ENCODE measurements around the gene SH3BP4. TPM values are rescaled to one million over a fixed set of nuclear protein-coding genes. Genes with fewer than 3 reads are reported as not detected.
A peak's percentile ranks its signal among the peaks of the same experiment; 100 is the strongest.

Gene SH3BP4
- total and polyA plus RNA-seq, 2 of the 13 experiments (the other 11 are each of a cell fraction or from before 2014, with no cell fraction given) = 34.6 to 99.1 TPM

DNA sequence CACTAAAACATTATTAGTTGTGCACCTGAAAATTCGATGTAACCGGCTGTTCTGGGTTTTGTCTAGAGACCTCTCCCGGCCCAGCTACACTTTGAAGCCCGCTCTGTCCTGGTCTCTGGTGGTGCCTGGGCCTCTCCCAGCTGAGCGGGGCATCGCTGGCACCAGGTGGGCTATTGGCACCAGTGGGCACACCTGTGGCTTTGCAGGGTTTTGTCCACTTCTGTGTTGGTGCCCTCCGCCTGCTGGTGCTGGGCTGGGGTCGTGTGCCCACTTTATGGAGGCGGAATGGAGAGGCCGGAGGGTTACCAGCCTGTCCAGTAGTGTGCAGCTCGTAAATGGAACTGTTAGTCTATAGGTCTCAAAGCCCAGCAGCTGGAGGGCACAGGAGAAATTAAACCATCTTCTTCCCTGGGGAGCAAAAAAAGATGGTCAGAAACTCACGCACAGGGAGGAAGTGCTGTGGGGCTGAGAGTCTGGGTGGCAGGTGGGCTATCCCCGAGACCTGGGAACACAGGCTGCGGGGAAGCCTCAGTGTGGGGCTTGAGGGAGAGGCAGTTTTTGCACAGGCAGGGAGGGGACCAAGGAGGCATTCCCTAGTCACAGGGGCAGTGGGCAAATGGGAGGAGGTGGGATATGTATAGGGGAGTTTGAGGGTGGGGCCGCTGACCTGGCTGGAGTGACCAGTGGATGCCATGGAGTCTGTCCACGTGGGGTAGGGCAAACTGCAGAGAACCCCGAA is 30.4 kb downstream of the SH3BP4 start (continued):
- TF ChIP-seq, protein P1, sequence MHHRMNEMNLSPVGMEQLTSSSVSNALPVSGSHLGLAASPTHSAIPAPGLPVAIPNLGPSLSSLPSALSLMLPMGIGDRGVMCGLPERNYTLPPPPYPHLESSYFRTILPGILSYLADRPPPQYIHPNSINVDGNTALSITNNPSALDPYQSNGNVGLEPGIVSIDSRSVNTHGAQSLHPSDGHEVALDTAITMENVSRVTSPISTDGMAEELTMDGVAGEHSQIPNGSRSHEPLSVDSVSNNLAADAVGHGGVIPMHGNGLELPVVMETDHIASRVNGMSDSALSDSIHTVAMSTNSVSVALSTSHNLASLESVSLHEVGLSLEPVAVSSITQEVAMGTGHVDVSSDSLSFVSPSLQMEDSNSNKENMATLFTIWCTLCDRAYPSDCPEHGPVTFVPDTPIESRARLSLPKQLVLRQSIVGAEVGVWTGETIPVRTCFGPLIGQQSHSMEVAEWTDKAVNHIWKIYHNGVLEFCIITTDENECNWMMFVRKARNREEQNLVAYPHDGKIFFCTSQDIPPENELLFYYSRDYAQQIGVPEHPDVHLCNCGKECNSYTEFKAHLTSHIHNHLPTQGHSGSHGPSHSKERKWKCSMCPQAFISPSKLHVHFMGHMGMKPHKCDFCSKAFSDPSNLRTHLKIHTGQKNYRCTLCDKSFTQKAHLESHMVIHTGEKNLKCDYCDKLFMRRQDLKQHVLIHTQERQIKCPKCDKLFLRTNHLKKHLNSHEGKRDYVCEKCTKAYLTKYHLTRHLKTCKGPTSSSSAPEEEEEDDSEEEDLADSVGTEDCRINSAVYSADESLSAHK (CRISPR knock-in tag; IDR thresholded peaks at IDR 0.05; ENCODE audit: borderline replicate concordance) = no peak
- TF ChIP-seq ZNF143 (CRISPR knock-in tag; IDR thresholded peaks at IDR 0.05) (0 out of 2 replicates have a peak, but pooled peaks have one; percentile 6), ZFP82 (CRISPR knock-in tag; IDR thresholded peaks at IDR 0.05; ENCODE audit: borderline replicate concordance) (no peak)

DNA sequence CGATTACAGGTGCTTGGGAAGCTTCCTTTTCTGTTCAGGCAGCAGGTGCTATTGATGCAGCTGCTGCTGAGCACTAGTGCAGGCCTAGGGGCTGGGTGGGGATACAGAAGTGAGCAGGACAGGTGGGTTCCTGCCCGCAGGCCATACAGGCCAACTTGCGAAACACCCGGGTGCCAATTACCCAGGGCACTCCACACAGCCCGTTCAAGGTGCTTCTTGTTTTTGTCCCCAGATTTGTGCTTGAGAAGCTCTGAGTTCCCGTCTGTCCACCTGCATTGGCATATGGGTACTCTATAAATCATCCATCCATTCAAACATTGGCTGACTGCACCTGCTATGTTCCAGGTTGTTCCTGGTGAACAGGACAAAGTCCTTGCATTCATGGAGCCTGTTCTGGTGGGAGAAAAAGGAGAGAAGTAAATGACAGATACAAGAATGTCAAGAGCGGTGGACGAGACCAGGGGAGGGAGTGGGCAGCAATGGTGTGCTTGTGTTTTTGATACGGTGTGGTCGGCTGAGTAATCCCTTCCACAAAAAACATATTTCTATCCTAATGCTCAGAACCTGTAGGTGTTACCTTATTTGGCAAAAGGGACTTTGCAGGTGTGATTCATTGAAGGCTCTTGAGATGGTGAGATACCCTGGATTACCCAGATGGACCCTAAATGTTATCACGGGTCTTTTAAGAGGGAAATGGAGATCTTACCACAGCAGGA is 31.4 kb downstream of the SH3BP4 start:
- Histone ChIP-seq H4K20me1 (ENCODE audit: insufficient read depth, low read length) (peaks cover 89% of the 10 kb centered on the region), H3K27ac (ENCODE audit: extremely low read length, insufficient read depth, low read length) (peak overlapping the region; percentile 88), H3K36me3 (replicated peaks in 1 of 2; ENCODE audit: control insufficient read depth in 1 of 2, insufficient read depth in 2 of 2, low read length in 2 of 2) (peaks cover 13 to 33% of the 10 kb centered on the region in 2 experiments; a peak in 4 of 5 replicates), H3K27me3 (ENCODE audit: control insufficient read depth in 1 of 2, insufficient read depth in 2 of 2, low read length in 2 of 2) (no peaks in the 10 kb centered on the region; a peak in 1 of 5 replicates), H3K4me1 (ENCODE audit: insufficient read depth, low read length) (peaks cover 97% of the 10 kb centered on the region), H2AFZ (ENCODE audit: low read length) (no peak overlapping the region), H3K4me3 (replicated peaks in 1 of 3; ENCODE audit: insufficient read depth in 1 of 3, low read depth in 2 of 3, low read length in 3 of 3) (peak overlapping the region in 2 of 3 experiments; percentile 41 to 64; a peak in 3 of 6 replicates), H3K9ac (ENCODE audit: insufficient read depth, low read depth, low read length) (peak overlapping the region; percentile 78), H3K4me2 (ENCODE audit: low read depth, low read length) (peak overlapping the region; percentile 96), H3K9me3 (ENCODE audit: low read length) (no peaks in the 10 kb centered on the region), H3K79me2 (ENCODE audit: insufficient read depth, low read length) (peaks cover 100% of the 10 kb centered on the region)
- WGBS (ENCODE audit: low lambda C conversion rate) = 47% methylated on average over 7 of the region's 11 CpGs
- ChIA-PET CTCF (ENCODE audit: low intra/inter-chr PET ratio, low total read pairs) (no interaction called here), POLR2A (interaction anchor here (0.5 to 10.4 kb wide), 10 partner anchors 15 to 310 kb away, joined by 3 to 268 read pairs (median 4); no protein-coding TSS in a partner anchor)
- TSS peak; percentile 0 for BruUV-seq (replicated peaks)
- no peak for DNase-seq (ENCODE audit: low spot score)
- intact Hi-C loops (cut with micrococcal nuclease; ENCODE audit: unreplicated experiment) = loop anchor here (10.0 kb wide), 1 partner anchor 428 kb away; no protein-coding TSS in a partner anchor
- no peak for FAIRE-seq
- ATAC-seq = no peak
- in situ Hi-C loops (cut with HindIII; ENCODE audit: extremely low pct_ligation_motif_present, low pct_unique_long_range_greater_than_20kb) = no loop called here
- TF ChIP-seq, protein P2, sequence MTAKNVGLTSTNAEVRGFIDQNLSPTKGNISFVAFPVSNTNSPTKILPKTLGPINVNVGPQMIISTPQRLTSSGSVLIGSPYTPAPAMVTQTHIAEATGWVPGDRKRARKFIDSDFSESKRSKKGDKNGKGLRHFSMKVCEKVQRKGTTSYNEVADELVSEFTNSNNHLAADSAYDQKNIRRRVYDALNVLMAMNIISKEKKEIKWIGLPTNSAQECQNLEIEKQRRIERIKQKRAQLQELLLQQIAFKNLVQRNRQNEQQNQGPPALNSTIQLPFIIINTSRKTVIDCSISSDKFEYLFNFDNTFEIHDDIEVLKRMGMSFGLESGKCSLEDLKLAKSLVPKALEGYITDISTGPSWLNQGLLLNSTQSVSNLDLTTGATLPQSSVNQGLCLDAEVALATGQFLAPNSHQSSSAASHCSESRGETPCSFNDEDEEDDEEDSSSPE (CRISPR knock-in tag; IDR thresholded peaks at IDR 0.05) = no peak
- TF ChIP-seq WIZ (CRISPR knock-in tag; IDR thresholded peaks at IDR 0.05) (no peak), SMYD3 (CRISPR knock-in tag; IDR thresholded peaks at IDR 0.05) (no peak), ZNF253 (CRISPR knock-in tag; IDR thresholded peaks at IDR 0.05; ENCODE audit: borderline replicate concordance) (0 out of 2 replicates have a peak, but pooled peaks have one; percentile 35), HNRNPL (IDR thresholded peaks at IDR 0.05; ENCODE audit: low read depth, low read length) (peak; percentile 79; the same call in 1 of the 2 replicates), REXO4 (CRISPR knock-in tag; IDR thresholded peaks at IDR 0.05; ENCODE audit: borderline replicate concordance) (no peak), ZSCAN29 (CRISPR knock-in tag; conservative IDR thresholded peaks at IDR 0.05) (no peak), MYC (CRISPR knock-in tag; IDR thresholded peaks at IDR 0.05; ENCODE audit: borderline replicate concordance) (no peak), ZNF616 (CRISPR knock-in tag; IDR thresholded peaks at IDR 0.05; ENCODE audit: low read depth) (no peak), ZNF235 (CRISPR knock-in tag; IDR thresholded peaks at IDR 0.05; ENCODE audit: borderline replicate concordance) (no peak), ZNF33B (CRISPR knock-in tag; IDR thresholded peaks at IDR 0.05) (no peak), HNF4A (CRISPR knock-in tag; IDR thresholded peaks at IDR 0.05) (peak; percentile 46; the same call in 1 of the 2 replicates), CEBPG (CRISPR knock-in tag; IDR thresholded peaks at IDR 0.05) (peak; percentile 32; the same call in 1 of the 2 replicates), ZNF556 (CRISPR knock-in tag; IDR thresholded peaks at IDR 0.05; ENCODE audit: borderline replicate concordance) (no peak)
- TF ChIP-seq, protein P3, sequence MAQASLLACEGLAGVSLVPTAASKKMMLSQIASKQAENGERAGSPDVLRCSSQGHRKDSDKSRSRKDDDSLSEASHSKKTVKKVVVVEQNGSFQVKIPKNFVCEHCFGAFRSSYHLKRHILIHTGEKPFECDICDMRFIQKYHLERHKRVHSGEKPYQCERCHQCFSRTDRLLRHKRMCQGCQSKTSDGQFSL (CRISPR knock-in tag; IDR thresholded peaks at IDR 0.05) = 0 out of 2 replicates have a peak, but pooled peaks have one; percentile 7

Measured in HepG2 (cell line).